HG03354 (cell line): ENCODE data around the gene UBE2I.
"Not testable (repeated sequence)": the region's sequence is repeated elsewhere in the genome, so short reads cannot be mapped to it uniquely, and the experiment has no call there.

Experiments
- ATAC-seq: cut with Tn5 transposase; IDR thresholded peaks from one replicate; pipeline ENCODE4 v1.9.1; 2021; ENCODE audit warnings: mild to moderate bottlenecking; ENCODE audit not compliant: unreplicated experiment, poor library complexity, severe bottlenecking

UBE2I gene

DNA sequence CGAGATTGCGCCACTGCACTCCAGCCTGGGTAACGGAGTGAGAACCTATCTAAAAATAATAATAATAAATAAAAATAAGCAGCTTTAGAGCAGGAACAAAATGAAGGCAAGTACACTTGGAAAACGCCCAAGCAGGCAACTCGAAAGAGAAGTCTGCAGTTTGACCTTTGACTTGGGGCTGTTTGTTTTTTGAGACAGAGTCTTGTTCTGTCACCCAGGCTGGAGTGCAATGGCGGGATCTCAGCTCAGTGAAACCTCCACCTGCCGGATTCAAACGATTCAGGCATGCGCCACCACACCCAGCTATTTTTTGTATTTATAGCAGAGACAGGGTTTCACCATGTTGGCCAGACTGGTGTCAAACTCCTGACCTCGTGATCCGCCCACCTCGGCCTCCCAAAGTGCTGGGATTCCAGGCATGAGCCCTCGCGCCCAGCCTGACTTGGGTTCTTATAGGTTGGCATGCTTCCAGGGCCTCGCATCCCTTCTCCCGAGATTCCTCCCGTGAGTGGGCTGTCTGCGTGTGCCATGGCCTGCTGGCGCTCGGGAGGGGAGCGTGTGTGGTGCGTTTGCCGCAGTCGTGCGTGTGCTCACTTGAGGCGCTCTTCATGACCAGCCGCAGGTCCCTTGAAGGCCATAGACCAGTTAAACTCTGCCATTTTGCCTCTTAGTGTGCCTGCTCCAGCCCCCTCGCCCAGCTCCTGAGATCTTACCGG, 18.4 kb upstream of the UBE2I start:
- ATAC-seq: no peak

GRCh38 chr16:1291576-1291974, 17.9 kb upstream of the UBE2I start:
- ATAC-seq: no peak

GRCh38 chr16:1292208-1292607, 17.2 kb upstream of the UBE2I start:
- ATAC-seq: not testable (repeated sequence)

DNA sequence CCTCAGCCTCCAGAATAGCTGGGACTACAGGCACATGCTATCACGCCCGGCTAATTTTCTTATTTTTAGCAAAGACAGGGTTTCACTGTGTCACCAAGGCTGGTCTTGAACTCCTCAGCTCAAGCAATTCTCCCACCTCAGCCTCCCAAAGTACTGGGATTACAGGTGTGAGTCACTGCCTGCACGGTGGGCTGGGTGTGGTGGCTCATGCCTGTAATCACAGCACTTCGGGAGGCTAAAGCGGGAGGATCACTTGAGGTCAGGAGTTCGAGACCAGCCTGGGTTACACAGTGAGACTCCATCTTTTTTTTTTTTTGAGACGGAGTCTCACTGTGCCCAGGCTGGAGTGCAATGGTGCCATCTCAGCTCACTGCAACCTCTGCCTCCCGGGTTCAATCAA, 16.6 kb upstream of the UBE2I start:
- ATAC-seq: not testable (repeated sequence)

- no peak for ATAC-seq
Observed at GRCh38 chr16:1293921-1294656, 15.3 kb upstream of the UBE2I start.

GRCh38 chr16:1295465-1295864, 14.0 kb upstream of the UBE2I start:
- no peak for ATAC-seq

GRCh38 chr16:1296688-1297017, 12.8 kb upstream of the UBE2I start:
- not testable (repeated sequence) for ATAC-seq

DNA sequence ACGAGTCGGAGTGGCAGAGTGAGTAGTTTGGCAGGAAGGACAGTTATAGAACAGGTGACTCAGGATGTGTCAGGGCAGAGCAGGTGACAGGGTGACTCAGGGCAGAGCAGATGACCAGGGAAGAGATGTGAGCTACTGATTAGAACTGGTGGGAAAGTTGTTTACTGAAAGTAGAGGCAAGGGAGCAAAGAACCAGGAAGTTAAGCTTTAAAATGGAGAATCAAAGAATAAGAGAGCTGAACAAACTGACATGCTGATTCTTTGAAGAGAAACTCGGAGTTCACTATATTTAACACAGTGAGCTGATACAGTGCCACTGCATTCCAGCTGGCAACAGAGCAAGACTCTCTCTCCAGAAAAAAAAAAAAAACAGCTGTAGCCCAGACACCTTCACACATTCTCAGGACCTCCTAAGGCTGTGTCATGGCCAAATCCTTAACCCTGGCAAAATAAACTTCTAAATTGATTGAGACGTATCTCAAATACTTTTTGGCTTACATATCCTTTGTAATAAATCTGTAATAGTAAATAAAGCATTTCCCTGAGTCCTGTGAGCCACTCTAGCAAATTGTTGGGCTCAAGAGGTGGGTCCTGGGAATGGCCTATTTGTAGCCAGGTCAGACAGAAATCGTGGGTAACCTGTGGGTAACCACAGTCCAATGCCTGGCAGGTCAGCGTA, 12.3 kb upstream of the UBE2I start:
- no peak for ATAC-seq

GRCh38 chr16:1298406-1298805, 11.0 kb upstream of the UBE2I start:
- ATAC-seq: no peak

- ATAC-seq: no peak
Observed at GRCh38 chr16:1299012-1299867, 10.2 kb upstream of the UBE2I start.

- no peak for ATAC-seq
Observed at GRCh38 chr16:1299868-1300203, 9.6 kb upstream of the UBE2I start.

DNA sequence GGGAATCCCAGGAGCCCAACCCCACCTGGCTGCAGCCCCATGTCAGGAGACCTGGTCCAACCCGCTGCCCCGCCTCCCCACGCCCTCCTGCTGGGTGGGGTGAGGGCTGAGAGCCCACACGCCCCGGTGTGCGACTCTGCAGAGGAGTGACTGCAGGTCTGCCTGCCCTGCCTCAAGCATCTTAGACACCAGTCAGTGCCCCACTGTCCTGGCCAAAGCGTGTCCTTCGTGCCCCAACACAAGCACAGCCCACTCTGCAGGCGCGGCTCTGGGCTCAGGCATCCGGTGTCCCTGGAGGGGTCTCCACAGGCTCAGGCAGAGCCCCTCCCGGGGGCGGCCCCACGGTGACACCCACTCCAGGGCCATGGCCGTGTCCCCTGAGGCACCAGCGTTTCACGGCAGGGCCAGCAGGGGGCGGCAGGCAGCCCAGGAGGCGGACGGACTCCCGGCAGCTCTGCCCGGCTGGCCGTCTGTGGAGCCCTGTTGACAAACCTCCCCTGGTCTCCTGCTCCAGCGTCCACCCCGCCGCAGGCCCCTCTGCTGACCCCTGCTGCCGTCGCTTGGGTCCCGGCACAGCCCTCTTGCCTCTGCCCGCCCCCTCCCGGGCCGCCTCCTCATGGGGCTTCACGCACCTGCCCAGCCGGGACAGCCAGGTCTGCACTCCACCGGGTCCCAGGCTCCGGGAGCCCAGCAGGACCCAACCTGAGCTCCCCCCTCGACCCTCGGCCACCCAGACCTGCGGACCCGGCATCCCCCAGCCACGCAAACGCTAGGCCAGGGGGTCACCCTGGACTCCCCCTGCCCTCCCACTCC, 8.6 kb upstream of the UBE2I start:
- no peak for ATAC-seq

- no peak for ATAC-seq
Observed at GRCh38 chr16:1301562-1301961, 7.9 kb upstream of the UBE2I start.

DNA sequence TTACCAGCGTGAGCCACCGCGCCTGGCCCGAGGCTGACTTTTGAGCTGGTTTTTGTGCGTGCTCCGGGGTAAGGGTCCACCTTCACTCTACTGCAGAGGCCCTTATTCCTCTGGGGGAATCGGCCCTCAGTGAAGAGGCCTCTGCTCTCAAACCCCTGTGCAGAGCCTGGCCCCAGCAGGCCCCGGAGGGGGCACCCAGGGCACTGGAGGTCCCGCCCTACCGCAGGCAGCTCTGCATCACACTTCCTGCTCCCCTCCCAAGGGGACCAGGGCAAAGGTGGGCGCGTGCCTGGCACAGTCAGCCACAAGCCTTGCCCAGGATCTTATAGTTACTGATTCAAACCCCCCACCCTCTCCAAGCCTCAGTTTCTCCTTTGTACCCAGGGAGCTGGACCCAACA, 3.6 kb upstream of the UBE2I start:
- no peak for ATAC-seq

- no peak for ATAC-seq
Observed at GRCh38 chr16:1306334-1306733, 3.1 kb upstream of the UBE2I start.

DNA sequence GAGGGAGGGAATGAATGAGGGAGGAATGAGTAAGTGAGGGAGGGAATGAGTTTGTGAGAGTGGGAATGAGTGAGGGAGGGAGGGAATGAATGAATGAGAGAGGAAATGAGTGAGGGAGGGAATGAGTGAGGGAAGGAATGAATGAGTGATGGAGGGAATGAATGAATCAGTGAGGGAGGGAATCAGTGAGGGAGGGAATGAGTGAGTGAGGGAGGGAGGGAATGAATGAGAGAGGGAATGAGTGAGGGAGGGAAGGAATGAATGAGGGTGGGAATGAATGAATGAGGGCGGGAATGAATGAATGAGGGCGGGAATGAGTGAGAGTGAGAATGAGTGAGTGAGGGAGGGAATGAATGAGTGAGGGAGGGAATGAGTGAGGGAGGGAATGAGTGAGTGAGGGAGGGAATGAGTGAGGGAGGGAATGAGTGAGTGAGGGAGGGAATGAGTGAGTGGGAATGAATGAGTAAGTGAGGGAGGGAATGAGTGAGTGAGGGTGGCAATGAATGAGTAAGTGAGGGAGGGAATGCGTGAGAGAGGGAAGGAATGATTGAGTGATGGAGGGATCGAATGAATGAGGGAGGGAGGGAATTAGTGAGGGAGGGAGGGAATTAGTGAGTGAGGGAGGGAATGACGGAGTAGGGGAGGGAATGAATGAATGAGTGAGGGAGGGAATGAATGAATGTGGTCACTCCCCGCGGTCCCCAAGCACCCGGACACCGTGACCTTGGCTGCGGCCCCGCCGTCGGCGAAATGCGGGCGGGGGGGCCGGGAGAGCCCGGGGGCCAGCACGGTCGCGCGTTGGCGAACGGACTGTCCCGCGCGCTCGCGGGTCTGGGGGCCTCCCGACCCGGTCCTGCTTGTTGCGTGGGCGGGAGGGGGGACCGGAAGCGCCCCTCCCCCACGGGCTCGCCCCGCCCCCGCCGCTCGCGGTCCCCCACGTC, 1.1 kb upstream of the UBE2I start:
- ATAC-seq: peak; percentile 24

- peak; percentile 15 for ATAC-seq
Observed at GRCh38 chr16:1309888-1310831, 724 bp downstream of the UBE2I start.
